ENCODE measurements around the gene C16orf87.
A peak's percentile ranks its signal among the peaks of the same experiment; 100 is the strongest.

The C16orf87 gene

DNA sequence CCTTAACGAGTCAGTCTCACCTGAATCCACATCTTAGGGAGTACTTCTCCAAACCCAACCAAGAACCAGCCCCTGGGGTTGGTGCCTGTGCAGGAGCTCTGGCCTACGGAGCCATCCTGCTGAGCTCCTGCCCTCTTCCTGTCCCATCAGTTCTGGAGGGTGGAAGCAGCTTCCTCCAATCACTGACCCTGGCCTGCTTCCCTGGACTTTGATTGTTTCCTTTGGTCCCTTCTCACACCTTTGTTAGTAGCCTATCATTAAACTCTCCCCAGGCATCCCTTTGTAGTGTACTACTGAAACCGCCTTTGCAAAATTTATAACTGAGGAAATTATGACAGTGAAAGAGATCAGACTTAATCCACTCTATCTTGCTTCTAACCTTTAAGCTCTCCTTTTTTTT lies 21.1 kb upstream of the C16orf87 start:
- Histone ChIP-seq H3K4me3 (ENCODE audit: low read depth, low read length) (no peak overlapping the region), H3K4me1 (ENCODE audit: control insufficient read depth, insufficient read depth, low read length) (no peaks in the 10 kb centered on the region), H3K27ac (ENCODE audit: extremely low read depth, low read depth, low read length) (no peak overlapping the region), H3K36me3 (ENCODE audit: control insufficient read depth in 2 of 2, insufficient read depth in 1 of 2, low read length in 2 of 2) (no peaks in the 10 kb centered on the region), H3K9me3 (ENCODE audit: control insufficient read depth, insufficient read depth, low read depth, low read length) (no peaks in the 10 kb centered on the region)
- ChIA-PET POLR2A (interaction anchor here (1.3 kb wide), 1 partner anchor 8 kb away, joined by 4 read pairs; no protein-coding TSS in a partner anchor), CTCF (interaction anchor here (0.6 to 3.5 kb wide), 10 partner anchors 11 to 307 kb away, joined by 3 to 25 read pairs (median 4); partner anchors contain the start of genes GPT2 and NETO2)
- no peak for TF ChIP-seq IKZF3 (tag by site-specific recombination; IDR thresholded peaks at IDR 0.05)
- TF ChIP-seq, protein P1, sequence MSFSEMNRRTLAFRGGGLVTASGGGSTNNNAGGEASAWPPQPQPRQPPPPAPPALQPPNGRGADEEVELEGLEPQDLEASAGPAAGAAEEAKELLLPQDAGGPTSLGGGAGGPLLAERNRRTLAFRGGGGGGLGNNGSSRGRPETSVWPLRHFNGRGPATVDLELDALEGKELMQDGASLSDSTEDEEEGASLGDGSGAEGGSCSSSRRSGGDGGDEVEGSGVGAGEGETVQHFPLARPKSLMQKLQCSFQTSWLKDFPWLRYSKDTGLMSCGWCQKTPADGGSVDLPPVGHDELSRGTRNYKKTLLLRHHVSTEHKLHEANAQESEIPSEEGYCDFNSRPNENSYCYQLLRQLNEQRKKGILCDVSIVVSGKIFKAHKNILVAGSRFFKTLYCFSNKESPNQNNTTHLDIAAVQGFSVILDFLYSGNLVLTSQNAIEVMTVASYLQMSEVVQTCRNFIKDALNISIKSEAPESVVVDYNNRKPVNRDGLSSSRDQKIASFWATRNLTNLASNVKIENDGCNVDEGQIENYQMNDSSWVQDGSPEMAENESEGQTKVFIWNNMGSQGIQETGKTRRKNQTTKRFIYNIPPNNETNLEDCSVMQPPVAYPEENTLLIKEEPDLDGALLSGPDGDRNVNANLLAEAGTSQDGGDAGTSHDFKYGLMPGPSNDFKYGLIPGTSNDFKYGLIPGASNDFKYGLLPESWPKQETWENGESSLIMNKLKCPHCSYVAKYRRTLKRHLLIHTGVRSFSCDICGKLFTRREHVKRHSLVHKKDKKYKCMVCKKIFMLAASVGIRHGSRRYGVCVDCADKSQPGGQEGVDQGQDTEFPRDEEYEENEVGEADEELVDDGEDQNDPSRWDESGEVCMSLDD (tag by site-specific recombination; IDR thresholded peaks at IDR 0.05), result no peak
- no peak for TF ChIP-seq ZNF658 (tag by site-specific recombination; IDR thresholded peaks at IDR 0.05)
- no peak for TF ChIP-seq ZNF211 (tag by site-specific recombination; IDR thresholded peaks at IDR 0.05; ENCODE audit: low read depth)
- TF ChIP-seq, protein P2, sequence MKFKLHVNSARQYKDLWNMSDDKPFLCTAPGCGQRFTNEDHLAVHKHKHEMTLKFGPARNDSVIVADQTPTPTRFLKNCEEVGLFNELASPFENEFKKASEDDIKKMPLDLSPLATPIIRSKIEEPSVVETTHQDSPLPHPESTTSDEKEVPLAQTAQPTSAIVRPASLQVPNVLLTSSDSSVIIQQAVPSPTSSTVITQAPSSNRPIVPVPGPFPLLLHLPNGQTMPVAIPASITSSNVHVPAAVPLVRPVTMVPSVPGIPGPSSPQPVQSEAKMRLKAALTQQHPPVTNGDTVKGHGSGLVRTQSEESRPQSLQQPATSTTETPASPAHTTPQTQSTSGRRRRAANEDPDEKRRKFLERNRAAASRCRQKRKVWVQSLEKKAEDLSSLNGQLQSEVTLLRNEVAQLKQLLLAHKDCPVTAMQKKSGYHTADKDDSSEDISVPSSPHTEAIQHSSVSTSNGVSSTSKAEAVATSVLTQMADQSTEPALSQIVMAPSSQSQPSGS (tag by site-specific recombination; IDR thresholded peaks at IDR 0.05; ENCODE audit: low read depth), result no peak
- no peak for TF ChIP-seq SP3 (tag by site-specific recombination; IDR thresholded peaks at IDR 0.05)
- TF ChIP-seq, protein P3, sequence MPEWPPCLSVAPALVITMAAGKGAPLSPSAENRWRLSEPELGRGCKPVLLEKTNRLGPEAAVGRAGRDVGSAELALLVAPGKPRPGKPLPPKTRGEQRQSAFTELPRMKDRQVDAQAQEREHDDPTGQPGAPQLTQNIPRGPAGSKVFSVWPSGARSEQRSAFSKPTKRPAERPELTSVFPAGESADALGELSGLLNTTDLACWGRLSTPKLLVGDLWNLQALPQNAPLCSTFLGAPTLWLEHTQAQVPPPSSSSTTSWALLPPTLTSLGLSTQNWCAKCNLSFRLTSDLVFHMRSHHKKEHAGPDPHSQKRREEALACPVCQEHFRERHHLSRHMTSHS (tag by site-specific recombination; IDR thresholded peaks at IDR 0.05), result no peak
- no peak for TF ChIP-seq ZNF623 (tag by site-specific recombination; IDR thresholded peaks at IDR 0.05)
- TF ChIP-seq ZNF169 (tag by site-specific recombination; IDR thresholded peaks at IDR 0.05), result no peak
- TF ChIP-seq ZNF274 (IDR thresholded peaks at IDR 0.05; ENCODE audit: low read length), result no peak
- no peak for TF ChIP-seq ZNF274 (tag by site-specific recombination; IDR thresholded peaks at IDR 0.05; ENCODE audit: borderline replicate concordance)
- TF ChIP-seq ZNF366 (tag by site-specific recombination; conservative IDR thresholded peaks at IDR 0.05), result no peak
- TF ChIP-seq ZNF610 (tag by site-specific recombination; IDR thresholded peaks at IDR 0.05; ENCODE audit: borderline replicate concordance), result no peak
- TF ChIP-seq ZNF24 (tag by site-specific recombination; IDR thresholded peaks at IDR 0.05), result no peak

DNA sequence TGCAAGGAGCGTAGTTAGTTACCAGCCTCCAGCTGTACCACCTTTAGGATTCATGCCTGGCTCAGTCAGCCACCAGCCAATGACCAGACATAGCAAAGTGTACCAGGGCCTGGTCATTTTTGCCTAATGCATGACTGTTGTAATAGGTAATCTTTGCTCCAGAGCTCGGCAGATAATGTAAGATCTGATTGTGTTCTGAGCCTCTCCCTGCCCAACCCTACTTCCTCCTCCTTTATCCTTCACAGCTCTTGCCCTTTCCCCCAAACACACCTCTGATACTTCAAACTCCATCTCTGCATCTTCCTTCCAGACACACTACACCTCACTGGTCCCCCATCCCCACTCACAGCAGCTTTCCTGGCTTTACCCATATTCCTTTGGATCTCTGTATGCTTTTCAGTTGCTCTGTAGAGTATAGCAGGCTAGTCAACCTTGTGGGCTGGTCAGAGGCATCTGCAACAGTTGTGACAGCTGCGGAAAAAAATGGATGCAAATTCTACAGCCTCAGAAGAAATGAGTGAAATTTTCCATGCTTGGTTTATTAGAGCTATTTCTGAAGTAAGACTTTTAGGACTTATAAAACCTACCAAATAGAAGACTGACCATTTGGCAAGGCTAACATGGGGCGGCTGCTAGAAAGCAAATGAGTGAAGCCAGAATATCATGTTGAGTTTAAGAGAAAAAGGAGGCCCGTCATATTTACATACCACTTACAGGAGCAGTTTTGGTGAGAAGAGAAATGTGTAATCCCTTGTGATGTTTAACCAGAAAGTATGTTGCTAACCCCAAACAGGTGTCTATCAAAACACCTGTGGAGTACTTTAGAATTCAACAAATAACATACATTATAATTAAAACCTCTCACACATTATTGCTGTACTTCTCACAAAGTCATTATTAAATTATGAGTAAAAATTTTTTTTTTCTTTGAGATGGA lies 19.9 kb upstream of the C16orf87 start:
- ChIA-PET POLR2A (interaction anchor here (0.7 kb wide), 1 partner anchor 33 kb away, joined by 4 read pairs; the partner anchor contains the start of gene GPT2), CTCF (interaction anchor here (0.7 to 1.3 kb wide), 6 partner anchors 10 to 351 kb away, joined by 3 to 4 read pairs (median 4); no protein-coding TSS in a partner anchor)
- Histone ChIP-seq H3K4me3 (ENCODE audit: low read depth, low read length) (no peak overlapping the region), H3K27ac (ENCODE audit: extremely low read depth, low read depth, low read length) (no peak overlapping the region), H3K9me3 (ENCODE audit: control insufficient read depth, insufficient read depth, low read depth, low read length) (no peaks in the 10 kb centered on the region), H3K36me3 (ENCODE audit: control insufficient read depth in 2 of 2, insufficient read depth in 1 of 2, low read length in 2 of 2) (no peaks in the 10 kb centered on the region), H3K4me1 (ENCODE audit: control insufficient read depth, insufficient read depth, low read length) (no peaks in the 10 kb centered on the region)
- TF ChIP-seq, protein P4, sequence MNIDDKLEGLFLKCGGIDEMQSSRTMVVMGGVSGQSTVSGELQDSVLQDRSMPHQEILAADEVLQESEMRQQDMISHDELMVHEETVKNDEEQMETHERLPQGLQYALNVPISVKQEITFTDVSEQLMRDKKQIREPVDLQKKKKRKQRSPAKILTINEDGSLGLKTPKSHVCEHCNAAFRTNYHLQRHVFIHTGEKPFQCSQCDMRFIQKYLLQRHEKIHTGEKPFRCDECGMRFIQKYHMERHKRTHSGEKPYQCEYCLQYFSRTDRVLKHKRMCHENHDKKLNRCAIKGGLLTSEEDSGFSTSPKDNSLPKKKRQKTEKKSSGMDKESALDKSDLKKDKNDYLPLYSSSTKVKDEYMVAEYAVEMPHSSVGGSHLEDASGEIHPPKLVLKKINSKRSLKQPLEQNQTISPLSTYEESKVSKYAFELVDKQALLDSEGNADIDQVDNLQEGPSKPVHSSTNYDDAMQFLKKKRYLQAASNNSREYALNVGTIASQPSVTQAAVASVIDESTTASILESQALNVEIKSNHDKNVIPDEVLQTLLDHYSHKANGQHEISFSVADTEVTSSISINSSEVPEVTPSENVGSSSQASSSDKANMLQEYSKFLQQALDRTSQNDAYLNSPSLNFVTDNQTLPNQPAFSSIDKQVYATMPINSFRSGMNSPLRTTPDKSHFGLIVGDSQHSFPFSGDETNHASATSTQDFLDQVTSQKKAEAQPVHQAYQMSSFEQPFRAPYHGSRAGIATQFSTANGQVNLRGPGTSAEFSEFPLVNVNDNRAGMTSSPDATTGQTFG (tag by site-specific recombination; IDR thresholded peaks at IDR 0.05; ENCODE audit: borderline replicate concordance), result no peak
- TF ChIP-seq SCRT2 (tag by site-specific recombination; IDR thresholded peaks at IDR 0.05) (peak; percentile 45), SCRT1 (tag by site-specific recombination; IDR thresholded peaks at IDR 0.05; ENCODE audit: borderline replicate concordance) (peak; percentile 63; the same call in 1 of the 2 replicates)

Data from HEK293 (cell line).